Measurements from ENCODE around the gene PTPN23.

The PTPN23 gene

DNA sequence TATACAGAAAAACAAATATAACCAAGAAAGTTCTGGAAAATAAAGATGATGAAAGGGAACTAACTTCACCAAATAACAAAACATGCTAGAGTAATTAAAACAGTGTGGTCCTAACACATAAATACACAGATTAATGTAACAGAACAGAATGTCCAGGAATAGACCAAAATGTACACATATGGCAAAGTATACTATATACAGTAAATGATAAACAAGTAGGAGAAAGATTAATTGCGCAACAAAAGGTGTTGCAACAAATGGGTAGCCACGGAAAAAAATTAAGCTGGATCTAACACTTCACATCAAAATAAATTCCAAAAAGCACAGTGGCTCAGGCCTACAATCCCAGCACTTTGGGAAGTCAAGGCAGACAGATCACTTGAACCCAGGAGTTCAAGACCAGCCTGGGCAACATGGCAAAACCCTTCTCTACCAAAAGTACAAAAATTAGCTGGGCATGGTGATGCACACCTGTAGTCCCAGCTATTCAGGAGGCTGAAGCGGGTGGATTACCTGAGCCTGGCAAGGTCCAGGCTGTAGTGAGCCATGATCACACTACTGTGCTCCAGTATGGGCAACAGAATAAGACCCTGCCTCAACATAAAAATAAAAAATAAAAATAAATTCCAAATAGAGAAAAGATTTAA is 75.1 kb downstream of the PTPN23 start:
- TF ChIP-seq GATA3 (IDR thresholded peaks at IDR 0.05; ENCODE audit: low read depth, low read length) = no peak
- no peak for TF ChIP-seq GATA2 (IDR thresholded peaks at IDR 0.05; ENCODE audit: low read depth, low read length)

DNA sequence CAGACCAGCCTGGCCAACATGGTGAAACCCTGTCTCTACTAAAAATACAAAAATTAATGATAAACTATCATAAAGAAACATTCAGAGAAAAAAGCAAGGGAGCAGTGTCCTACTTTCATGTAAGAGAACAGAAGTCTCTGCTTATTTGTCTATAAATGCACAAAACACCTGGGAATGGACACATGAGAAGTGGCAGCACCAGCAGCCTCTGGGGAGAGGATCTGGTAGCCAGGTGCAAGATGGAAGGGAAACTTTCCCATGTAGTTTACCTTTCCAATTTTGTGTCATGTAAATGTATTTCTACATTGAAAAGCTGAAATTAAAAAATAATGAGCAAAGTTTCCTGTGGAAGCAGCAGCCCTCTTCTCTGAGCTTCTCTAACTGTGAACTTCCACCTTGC is 76.2 kb downstream of the PTPN23 start:
- TF ChIP-seq GATA2 (IDR thresholded peaks at IDR 0.05; ENCODE audit: low read depth, low read length) (no peak), GATA3 (IDR thresholded peaks at IDR 0.05; ENCODE audit: low read depth, low read length) (no peak)
